Neuronal stem cell (in vitro differentiated cells): ENCODE results near the gene CCDC167.

ENCODE experiments used
- DNase-seq: peaks from one replicate; pipeline ENCODE4 v3.0.0-alpha.2; 2013; ENCODE audit warnings: low spot score
- H2AFZ ChIP-seq: one replicate; pipeline ENCODE4 v1.6.1; 2013; ENCODE audit warnings: mild to moderate bottlenecking, low read length, inconsistent platforms
- H2AK5ac ChIP-seq: 2 replicates; pipeline ENCODE4 v1.6.1; 2013; ENCODE audit warnings: low read depth, mild to moderate bottlenecking, inconsistent platforms, low read length, moderate library complexity, mixed read lengths
- H2BK120ac ChIP-seq: 2 replicates; pipeline ENCODE4 v1.6.1; 2013; ENCODE audit warnings: low read depth, mild to moderate bottlenecking, inconsistent platforms, low read length, moderate library complexity, mixed read lengths
- H2BK12ac ChIP-seq: one replicate; pipeline ENCODE4 v1.6.1; 2013; ENCODE audit warnings: low read length, inconsistent platforms
- H2BK15ac ChIP-seq: 2 replicates; pipeline ENCODE4 v1.6.1; 2013; ENCODE audit warnings: mild to moderate bottlenecking, low read length, inconsistent platforms, mixed read lengths
- H2BK5ac ChIP-seq: one replicate; pipeline ENCODE4 v1.6.1; 2013; ENCODE audit warnings: inconsistent platforms, mild to moderate bottlenecking, low read length, moderate library complexity
- H3K14ac ChIP-seq: one replicate; pipeline ENCODE4 v1.6.1; 2013; ENCODE audit warnings: low read length, inconsistent platforms
- H3K18ac ChIP-seq: 2 replicates; pipeline ENCODE4 v1.6.1; 2013; ENCODE audit warnings: low read length, inconsistent platforms
- H3K23ac ChIP-seq: 2 replicates; pipeline ENCODE4 v1.6.1; 2013; ENCODE audit warnings: low read depth, mild to moderate bottlenecking, mixed read lengths, low read length, inconsistent platforms; ENCODE audit not compliant: poor library complexity
- H3K27ac ChIP-seq: replicated peaks from 3 replicates; pipeline ENCODE4 v1.5.1; 2013; ENCODE audit warnings: low read length, inconsistent platforms
- H3K27me3 ChIP-seq, 3 experiments: 2 replicates each; pipeline ENCODE4 v1.6.1; 2013; ENCODE audit warnings: low read length in 3 of 3, mild to moderate bottlenecking in 2 of 3, inconsistent platforms in 1 of 3, low read depth in 1 of 3, mixed read lengths in 1 of 3, moderate library complexity in 1 of 3; ENCODE audit not compliant: control insufficient read depth in 3 of 3, insufficient read depth in 3 of 3
- H3K36me3 ChIP-seq, 2 donors: replicated peaks in 1 of 2; 2 replicates each; pipeline ENCODE4 v1.6.1; 2013; ENCODE audit warnings: low read length in 2 of 2; ENCODE audit not compliant: control insufficient read depth in 2 of 2, insufficient read depth in 2 of 2
- H3K4ac ChIP-seq: 2 replicates; pipeline ENCODE4 v1.6.1; 2013; ENCODE audit warnings: inconsistent platforms, mild to moderate bottlenecking, low read length, moderate library complexity
- H3K4me1 ChIP-seq, 2 donors: 1 replicate in 1 of 2; 2 replicates in 1 of 2; pipeline ENCODE4 v1.6.1; 2013; ENCODE audit warnings: low read length in 2 of 2, low read depth in 1 of 2; ENCODE audit not compliant: control insufficient read depth in 2 of 2, insufficient read depth in 1 of 2
- H3K4me2 ChIP-seq: one replicate; pipeline ENCODE4 v1.6.1; 2013; ENCODE audit warnings: mild to moderate bottlenecking, low read length, inconsistent platforms; ENCODE audit not compliant: insufficient read depth, poor library complexity, severe bottlenecking
- H3K4me3 ChIP-seq, 2 donors: 2 replicates each; pipeline ENCODE4 v1.5.1; 2013; ENCODE audit warnings: low read length in 2 of 2, mild to moderate bottlenecking in 2 of 2, inconsistent platforms in 1 of 2, moderate library complexity in 1 of 2
- H3K79me1 ChIP-seq: one replicate; pipeline ENCODE4 v1.6.1; 2013; ENCODE audit warnings: low read depth, mild to moderate bottlenecking, inconsistent platforms, low read length, moderate library complexity
- H3K9ac ChIP-seq: one replicate; pipeline ENCODE4 v1.6.1; 2013; ENCODE audit warnings: mild to moderate bottlenecking, low read depth, low read length, inconsistent platforms; ENCODE audit not compliant: poor library complexity
- H3K9me3 ChIP-seq, 2 donors: replicated peaks in 1 of 2; 2 replicates each; pipeline versions ENCODE3 to v1.6.1; 2013; ENCODE audit warnings: low read length in 2 of 2, mild to moderate bottlenecking in 2 of 2, inconsistent platforms in 1 of 2, low read depth in 1 of 2, mixed read lengths in 1 of 2, moderate library complexity in 1 of 2; ENCODE audit not compliant: control insufficient read depth in 2 of 2, insufficient read depth in 1 of 2
- H4K8ac ChIP-seq: one replicate; pipeline ENCODE4 v1.6.1; 2013; ENCODE audit warnings: low read depth, mild to moderate bottlenecking, inconsistent platforms, low read length, moderate library complexity
- H4K91ac ChIP-seq: one replicate; pipeline ENCODE4 v1.6.1; 2013; ENCODE audit warnings: low read length, low read depth, mild to moderate bottlenecking, inconsistent platforms; ENCODE audit not compliant: poor library complexity
- WGBS, 2 donors: extraction: QIAGEN DNeasy Blood & Tissue Kit; methylation state at CpG; one replicate each; pipeline ENCODE4 v1.1.7; 2013; ENCODE audit warnings: missing lambda C conversion rate in 2 of 2, mixed read lengths in 1 of 2; ENCODE audit not compliant: insufficient read length in 2 of 2, insufficient replicate concordance in 1 of 2; ENCODE audit errors: extremely low coverage in 2 of 2; 5-methylcytosine and 5-hydroxymethylcytosine counted together

The CCDC167 gene

DNA sequence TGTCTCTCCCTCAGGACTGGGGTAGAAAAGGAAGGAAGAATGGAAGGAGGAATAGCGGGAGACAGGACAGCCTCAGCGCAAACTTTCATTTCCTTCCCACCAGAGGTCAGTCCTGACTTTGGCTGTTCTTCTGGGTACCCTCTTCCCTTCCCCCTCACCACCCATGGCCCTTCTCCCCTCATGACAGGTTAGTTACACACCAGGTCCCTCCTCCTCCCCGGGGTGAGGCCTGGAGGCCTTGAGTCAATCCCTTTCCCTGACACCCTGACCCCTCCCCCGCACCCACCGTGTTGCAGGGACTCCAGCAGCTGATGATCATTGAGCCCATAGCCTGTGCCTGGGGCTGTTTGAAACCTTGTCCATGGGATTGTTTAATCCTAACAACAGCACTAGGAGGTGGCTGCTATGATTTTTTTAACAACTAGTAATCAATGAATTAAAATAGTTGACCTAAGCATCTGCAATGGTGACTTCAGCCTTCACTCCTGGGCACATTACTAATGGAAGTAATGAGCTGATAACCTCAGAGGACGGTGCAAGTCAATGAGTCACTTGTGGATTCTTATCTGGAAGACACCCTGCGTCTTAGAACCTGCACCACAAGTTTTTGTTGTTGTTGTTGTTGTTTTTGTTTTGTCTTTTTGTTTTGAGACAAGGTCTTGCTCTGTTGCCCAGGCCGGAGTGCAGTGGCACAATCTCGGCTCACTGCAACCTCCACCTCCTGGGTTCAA is 46.6 kb upstream of the CCDC167 start:
- H4K91ac ChIP-seq: no peak overlapping the region
- DNase-seq: no peak

DNA sequence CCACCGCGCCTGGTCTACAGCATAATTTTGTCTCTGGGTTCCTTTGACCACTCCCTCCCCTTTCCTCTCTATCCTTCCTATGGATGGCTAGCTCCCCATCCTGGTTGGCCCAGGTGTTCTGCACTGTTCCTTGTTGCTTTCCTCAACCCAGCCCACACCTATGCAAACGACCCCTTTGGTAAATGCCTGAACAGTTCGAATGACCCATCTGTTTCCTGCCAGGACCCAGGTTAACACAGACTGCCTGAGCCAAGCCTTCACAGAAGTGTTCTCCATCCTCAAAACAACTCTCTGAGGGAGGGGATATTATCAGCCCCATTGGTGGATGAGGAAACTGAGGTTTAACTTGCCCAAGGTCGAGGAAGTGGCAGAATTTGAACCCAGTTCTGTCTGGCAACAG is 44.8 kb upstream of the CCDC167 start:
- Histone ChIP-seq H3K9me3 (no peaks in the 10 kb centered on the region), H2AK5ac (no peak overlapping the region), H3K14ac (no peak overlapping the region), H3K4me1 (peaks cover 0 to 6% of the 10 kb centered on the region in 2 donors), H4K91ac (no peak overlapping the region), H2BK12ac (no peak overlapping the region), H3K79me1 (no peaks in the 10 kb centered on the region), H2AFZ (no peak overlapping the region), H3K4me3 (no peak overlapping the region), H2BK120ac (no peak overlapping the region), H4K8ac (no peak overlapping the region), H3K4me2 (no peak overlapping the region), H3K4ac (no peak overlapping the region), H2BK5ac (no peak overlapping the region), H3K9ac (no peak overlapping the region), H2BK15ac (no peak overlapping the region), H3K27ac (no peak overlapping the region), H3K18ac (no peak overlapping the region), H3K23ac (no peak overlapping the region), H3K36me3 (no peaks in the 10 kb centered on the region), H3K27me3 (peaks cover 0 to 25% (median 0%) of the 10 kb centered on the region in 3 experiments)
- no peak for DNase-seq
- WGBS, 2 donors: no CpG with 5 or more reads among the region's 5 CpGs

More for the DNA sequence above, 46.6 kb upstream of the CCDC167 start:
- no peaks in the 10 kb centered on the region for H3K36me3 ChIP-seq
- no peak overlapping the region for H2BK15ac ChIP-seq
- H3K18ac ChIP-seq: peak overlapping the region; percentile 68
- H2AK5ac ChIP-seq: no peak overlapping the region
- H2BK5ac ChIP-seq: no peak overlapping the region
- H3K27me3 ChIP-seq: peaks cover 0 to 21% (median 0%) of the 10 kb centered on the region in 3 experiments
- WGBS, 2 donors: no CpG with 5 or more reads among the region's 9 CpGs
- no peak overlapping the region for H2BK120ac ChIP-seq
- H3K79me1 ChIP-seq: no peaks in the 10 kb centered on the region
- no peaks in the 10 kb centered on the region for H3K9me3 ChIP-seq
- no peak overlapping the region for H2BK12ac ChIP-seq
- no peak overlapping the region for H3K4me2 ChIP-seq
- H3K14ac ChIP-seq: no peak overlapping the region
- H3K4me1 ChIP-seq: peaks cover 0 to 4% of the 10 kb centered on the region in 2 donors
- no peak overlapping the region for H3K4me3 ChIP-seq
- H3K4ac ChIP-seq: no peak overlapping the region
- H3K27ac ChIP-seq: no peak overlapping the region
- H2AFZ ChIP-seq: no peak overlapping the region
- no peak overlapping the region for H4K8ac ChIP-seq
- H3K9ac ChIP-seq: no peak overlapping the region
- H3K23ac ChIP-seq: no peak overlapping the region

DNA sequence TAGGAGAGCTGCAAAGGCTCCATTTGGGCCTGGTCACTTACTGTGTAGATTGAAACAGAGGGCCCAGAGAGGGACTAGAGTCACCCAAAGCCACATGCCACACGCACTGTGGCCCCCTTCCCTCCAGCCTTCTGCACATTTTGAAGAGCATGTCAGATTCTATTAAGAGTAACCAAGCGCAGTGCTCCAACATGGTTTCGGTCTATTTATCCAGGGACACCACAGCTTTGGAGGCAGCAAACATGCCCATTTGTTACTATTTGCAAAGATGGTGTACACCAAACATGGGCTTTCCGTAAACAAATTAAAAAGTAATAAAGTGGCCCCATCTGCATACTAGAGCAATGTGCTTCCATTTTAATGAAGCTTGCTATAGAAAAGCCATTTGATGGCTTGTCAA is 43.7 kb upstream of the CCDC167 start:
- Histone ChIP-seq H2BK15ac (no peak overlapping the region), H3K27ac (no peak overlapping the region), H3K23ac (no peak overlapping the region), H3K4me1 (peaks cover 0 to 4% of the 10 kb centered on the region in 2 donors), H3K27me3 (peaks cover 0 to 33% (median under 1%) of the 10 kb centered on the region in 3 experiments), H4K8ac (no peak overlapping the region), H3K4me3 (no peak overlapping the region), H3K4me2 (no peak overlapping the region), H4K91ac (no peak overlapping the region), H2BK5ac (no peak overlapping the region), H2BK120ac (no peak overlapping the region), H3K18ac (no peak overlapping the region), H3K36me3 (no peaks in the 10 kb centered on the region), H3K14ac (no peak overlapping the region), H3K9me3 (no peaks in the 10 kb centered on the region), H3K9ac (no peak overlapping the region), H3K4ac (no peak overlapping the region), H3K79me1 (no peaks in the 10 kb centered on the region), H2BK12ac (no peak overlapping the region), H2AK5ac (no peak overlapping the region), H2AFZ (no peak overlapping the region)
- WGBS, 2 donors: no CpG with 5 or more reads among the region's 4 CpGs
- DNase-seq: no peak

DNA sequence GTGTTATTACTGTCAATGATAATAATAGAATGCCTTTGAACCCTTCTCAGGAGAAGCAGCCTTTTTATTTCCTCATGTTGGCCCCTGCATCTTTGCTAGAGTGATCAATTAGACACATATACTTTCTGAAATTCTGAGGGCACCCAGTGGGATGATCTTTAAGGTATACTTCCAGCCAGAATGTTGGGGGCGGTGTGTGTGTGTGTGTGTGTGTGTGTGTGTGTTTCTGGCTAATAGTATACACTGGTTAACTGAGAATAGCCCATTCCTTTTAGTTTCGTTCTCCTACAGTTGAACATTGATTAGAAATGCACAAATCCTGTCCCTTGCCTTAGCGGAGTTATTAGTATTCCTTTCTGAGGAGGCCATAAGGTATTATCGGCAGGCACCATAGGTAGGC is 41.7 kb upstream of the CCDC167 start:
- H3K18ac ChIP-seq: no peak overlapping the region
- H3K36me3 ChIP-seq: no peaks in the 10 kb centered on the region
- no peak overlapping the region for H4K91ac ChIP-seq
- no peak overlapping the region for H3K27ac ChIP-seq
- no peak overlapping the region for H3K23ac ChIP-seq
- no peak overlapping the region for H2BK12ac ChIP-seq
- H3K4ac ChIP-seq: no peak overlapping the region
- H2AFZ ChIP-seq: no peak overlapping the region
- no peak overlapping the region for H4K8ac ChIP-seq
- no CpG with 5 or more reads among the region's 4 CpGs for WGBS, 2 donors
- H3K79me1 ChIP-seq: no peaks in the 10 kb centered on the region
- peaks cover 6 to 10% of the 10 kb centered on the region in 2 donors for H3K4me1 ChIP-seq
- H2BK15ac ChIP-seq: no peak overlapping the region
- no peaks in the 10 kb centered on the region for H3K9me3 ChIP-seq
- H2BK120ac ChIP-seq: no peak overlapping the region
- no peak for DNase-seq
- no peak overlapping the region for H3K9ac ChIP-seq
- peaks cover 0 to 53% (median 18%) of the 10 kb centered on the region in 3 experiments for H3K27me3 ChIP-seq
- H2AK5ac ChIP-seq: no peak overlapping the region
- H3K4me2 ChIP-seq: no peak overlapping the region
- H2BK5ac ChIP-seq: no peak overlapping the region
- no peak overlapping the region for H3K14ac ChIP-seq
- H3K4me3 ChIP-seq: no peak overlapping the region
